ENCODE measurements around the gene VPS37D. TPM values are rescaled to one million over a fixed set of nuclear protein-coding genes. Genes with fewer than 3 reads are reported as not detected.

Gene VPS37D
- total and polyA plus RNA-seq, 7 donors: 0.60 to 8.7 (median 2.6) TPM; not detected in 1

DNA sequence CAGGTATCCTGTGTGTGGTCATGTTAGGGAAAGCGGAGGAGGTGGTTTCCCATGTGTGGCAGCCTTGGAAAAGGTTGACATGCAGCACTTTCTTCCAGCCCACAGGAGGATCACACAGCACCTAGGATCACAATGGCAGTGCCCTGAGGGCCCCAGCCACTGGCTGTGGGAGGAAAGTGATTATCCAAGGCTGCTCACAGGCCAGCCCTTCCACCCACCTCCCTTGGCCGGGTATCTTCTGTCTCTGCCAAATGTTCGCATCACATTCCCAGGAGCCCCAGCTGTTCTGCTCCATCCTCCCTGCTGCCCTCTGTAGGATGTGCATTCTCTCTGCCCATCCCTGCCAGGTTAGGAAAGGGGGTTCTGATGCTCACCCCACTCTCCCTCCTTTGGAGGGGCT is 40.8 kb upstream of the VPS37D start:
- Histone ChIP-seq H3K9me3 (no peaks in the 10 kb centered on the region), H3K27me3 (peaks cover 27 to 86% (median 48%) of the 10 kb centered on the region in 3 donors), H3K27ac (no peak overlapping the region), H3K4me1 (peaks cover 0 to 23% (median 20%) of the 10 kb centered on the region in 4 donors), H3K4me3 (no peak overlapping the region), H3K36me3 (no peaks in the 10 kb centered on the region)
- TF ChIP-seq POLR2AphosphoS5 (IDR thresholded peaks at IDR 0.05) (no peak), EP300 (IDR thresholded peaks at IDR 0.05) (no peak), POLR2A (IDR thresholded peaks at IDR 0.05) (no peak)
- TF ChIP-seq, protein P1, sequence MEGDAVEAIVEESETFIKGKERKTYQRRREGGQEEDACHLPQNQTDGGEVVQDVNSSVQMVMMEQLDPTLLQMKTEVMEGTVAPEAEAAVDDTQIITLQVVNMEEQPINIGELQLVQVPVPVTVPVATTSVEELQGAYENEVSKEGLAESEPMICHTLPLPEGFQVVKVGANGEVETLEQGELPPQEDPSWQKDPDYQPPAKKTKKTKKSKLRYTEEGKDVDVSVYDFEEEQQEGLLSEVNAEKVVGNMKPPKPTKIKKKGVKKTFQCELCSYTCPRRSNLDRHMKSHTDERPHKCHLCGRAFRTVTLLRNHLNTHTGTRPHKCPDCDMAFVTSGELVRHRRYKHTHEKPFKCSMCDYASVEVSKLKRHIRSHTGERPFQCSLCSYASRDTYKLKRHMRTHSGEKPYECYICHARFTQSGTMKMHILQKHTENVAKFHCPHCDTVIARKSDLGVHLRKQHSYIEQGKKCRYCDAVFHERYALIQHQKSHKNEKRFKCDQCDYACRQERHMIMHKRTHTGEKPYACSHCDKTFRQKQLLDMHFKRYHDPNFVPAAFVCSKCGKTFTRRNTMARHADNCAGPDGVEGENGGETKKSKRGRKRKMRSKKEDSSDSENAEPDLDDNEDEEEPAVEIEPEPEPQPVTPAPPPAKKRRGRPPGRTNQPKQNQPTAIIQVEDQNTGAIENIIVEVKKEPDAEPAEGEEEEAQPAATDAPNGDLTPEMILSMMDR (IDR thresholded peaks at IDR 0.05): no peak
- WGBS, 2 donors: 42 to 46% methylated on average over 3 of the region's 3 CpGs
- DNase-seq: no peak
- intact Hi-C loops (cut with DNase I): no loop called here

DNA sequence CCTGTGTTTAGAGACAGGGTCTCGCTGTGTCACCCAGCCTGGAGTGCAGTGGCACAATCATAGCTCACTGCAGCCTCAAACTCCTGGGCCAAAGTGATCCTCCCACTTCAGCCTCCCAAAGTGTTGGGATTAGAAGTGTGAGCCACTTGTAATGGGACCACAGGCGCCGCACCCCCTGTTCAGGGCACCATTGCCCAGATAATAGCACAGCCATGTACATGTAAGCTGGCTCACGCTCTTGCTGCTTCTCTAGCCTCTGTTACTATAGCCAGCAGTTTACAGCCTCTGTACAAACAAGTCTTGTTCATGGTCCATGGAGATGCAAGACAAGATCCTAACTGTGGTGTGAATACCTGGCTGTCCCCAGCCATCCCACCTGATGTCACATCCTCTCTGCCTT is 39.1 kb upstream of the VPS37D start:
- Histone ChIP-seq H3K4me1 (peaks cover 0 to 13% (median 10%) of the 10 kb centered on the region in 4 donors), H3K27me3 (peaks cover 17 to 83% (median 31%) of the 10 kb centered on the region in 3 donors), H3K9me3 (no peaks in the 10 kb centered on the region), H3K36me3 (no peaks in the 10 kb centered on the region), H3K27ac (no peak overlapping the region), H3K4me3 (no peak overlapping the region)
- intact Hi-C loops (cut with DNase I): no loop called here
- WGBS, 2 donors: 72 to 73% methylated on average over 4 of the region's 4 CpGs
- TF ChIP-seq POLR2A (IDR thresholded peaks at IDR 0.05) (no peak), POLR2AphosphoS5 (IDR thresholded peaks at IDR 0.05) (no peak), EP300 (IDR thresholded peaks at IDR 0.05) (no peak)
- TF ChIP-seq, protein P1 (IDR thresholded peaks at IDR 0.05): no peak
- DNase-seq: no peak

DNA sequence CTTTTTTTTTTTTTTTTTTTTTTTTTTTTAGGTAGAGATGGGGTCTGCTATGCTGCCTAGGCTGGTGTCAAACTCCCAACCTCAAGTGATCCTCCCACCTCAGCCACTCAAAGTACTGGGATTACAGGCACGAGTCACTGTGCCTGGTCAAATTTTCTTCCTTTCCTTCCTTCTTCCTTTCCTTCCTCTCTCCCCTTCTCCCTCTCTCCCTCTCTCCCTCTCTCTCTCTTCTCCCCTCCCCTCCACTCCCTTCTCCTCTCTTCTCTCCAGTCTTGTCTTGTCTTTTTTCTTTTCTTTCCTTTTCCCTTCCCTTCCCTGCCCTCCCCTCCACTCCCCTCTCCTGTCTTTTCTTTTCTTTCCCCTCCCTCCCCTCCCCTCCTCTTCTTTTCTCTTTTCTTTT is 36.1 kb upstream of the VPS37D start:
- Histone ChIP-seq H3K27ac (no peak overlapping the region), H3K9me3 (no peaks in the 10 kb centered on the region), H3K27me3 (peaks cover 3 to 53% (median 9%) of the 10 kb centered on the region in 3 donors), H3K36me3 (no peaks in the 10 kb centered on the region), H3K4me3 (no peak overlapping the region), H3K4me1 (peaks cover 0 to 8% (median 0%) of the 10 kb centered on the region in 4 donors)
- no peak for TF ChIP-seq POLR2AphosphoS5 (IDR thresholded peaks at IDR 0.05)
- no peak for TF ChIP-seq POLR2A (IDR thresholded peaks at IDR 0.05)
- no peak for DNase-seq
- WGBS, 2 donors: 24 to 26% methylated on average over 1 of the region's 1 CpG
- intact Hi-C loops (cut with DNase I): no loop called here

DNA sequence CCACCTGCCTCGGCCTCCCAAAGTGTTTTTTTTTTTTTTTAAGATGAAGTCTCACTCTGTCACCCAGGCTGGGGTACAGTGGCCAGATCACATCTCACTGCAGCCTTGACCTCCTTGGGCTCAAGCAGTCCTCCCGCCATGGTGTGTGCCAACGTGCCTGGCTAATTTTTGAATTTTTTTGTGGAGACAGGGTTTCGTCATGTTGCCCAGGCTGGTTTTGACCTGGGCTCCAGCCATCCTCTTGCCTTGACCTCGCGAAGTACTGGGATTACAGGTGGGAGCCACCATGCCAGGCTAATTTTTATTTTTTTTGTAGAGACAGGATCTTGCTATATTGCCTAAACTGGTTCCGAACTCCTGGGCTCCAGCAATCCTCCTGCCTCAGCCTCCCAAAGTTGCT is 34.3 kb upstream of the VPS37D start:
- no peak for TF ChIP-seq EP300 (IDR thresholded peaks at IDR 0.05)
- Histone ChIP-seq H3K9me3 (no peaks in the 10 kb centered on the region), H3K36me3 (no peaks in the 10 kb centered on the region), H3K4me1 (peaks cover 0 to 9% (median 0%) of the 10 kb centered on the region in 4 donors), H3K4me3 (no peak overlapping the region), H3K27ac (no peak overlapping the region), H3K27me3 (peaks cover 3 to 35% (median 4%) of the 10 kb centered on the region in 3 donors)
- 79 to 87% methylated on average over 7 of the region's 7 CpGs for WGBS, 2 donors
- intact Hi-C loops (cut with DNase I): no loop called here
- no peak for DNase-seq

DNA sequence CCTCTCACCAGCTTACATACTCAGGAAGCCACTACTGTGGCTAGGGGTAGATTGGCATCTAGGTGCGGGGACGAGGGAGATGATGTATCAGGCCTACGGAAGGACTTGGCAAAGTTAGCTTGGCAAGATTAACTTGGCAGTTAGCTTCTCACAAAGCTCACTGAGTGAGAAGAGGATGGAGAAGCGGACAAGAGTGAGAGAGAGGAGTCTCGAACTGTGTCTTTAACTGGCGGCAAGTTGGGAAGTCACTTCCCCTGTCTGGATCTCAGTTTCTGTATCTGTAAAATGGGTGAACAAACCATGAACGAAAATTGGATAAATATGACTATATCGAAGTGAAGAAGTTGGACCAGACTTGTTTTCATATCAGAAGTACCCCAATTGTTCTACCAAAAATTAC is 33.8 kb upstream of the VPS37D start:
- peaks cover 0 to 9% (median 0%) of the 10 kb centered on the region in 4 donors for H3K4me1 ChIP-seq
- DNase-seq: no peak
- TF ChIP-seq, protein P1 (IDR thresholded peaks at IDR 0.05): no peak
- TF ChIP-seq EP300 (IDR thresholded peaks at IDR 0.05) (no peak), POLR2A (IDR thresholded peaks at IDR 0.05) (no peak), POLR2AphosphoS5 (IDR thresholded peaks at IDR 0.05) (no peak)
- H3K9me3 ChIP-seq: no peaks in the 10 kb centered on the region
- WGBS, 2 donors: 87% methylated on average over 8 of the region's 8 CpGs
- no peaks in the 10 kb centered on the region for H3K36me3 ChIP-seq
- no peak overlapping the region for H3K27ac ChIP-seq
- intact Hi-C loops (cut with DNase I): no loop called here
- no peak overlapping the region for H3K4me3 ChIP-seq
- peaks cover 0 to 30% (median 3%) of the 10 kb centered on the region in 3 donors for H3K27me3 ChIP-seq

Data from sigmoid colon (tissue), 7 donors.